TTC549 (cell line): ENCODE measurements around the gene LSS.

Source experiments
- FAIRE-seq: peaks from 2 replicates; lab custom pipeline; 2012; peaks lifted over from hg19 to GRCh38; lab: Jason Lieb, UNC

Gene LSS

GRCh38 chr21:46218906-46219590, 9.5 kb downstream of the LSS start:
- FAIRE-seq, result no peak

- no peak for FAIRE-seq
Measured at GRCh38 chr21:46217511-46218196, 10.9 kb downstream of the LSS start.

GRCh38 chr21:46216132-46216747, 12.3 kb downstream of the LSS start:
- FAIRE-seq, result no peak

GRCh38 chr21:46215436-46216131, 13.0 kb downstream of the LSS start:
- no peak for FAIRE-seq

- no peak for FAIRE-seq
Measured at GRCh38 chr21:46214478-46215340, 13.9 kb downstream of the LSS start.

GRCh38 chr21:46213620-46214286, 14.8 kb downstream of the LSS start:
- FAIRE-seq, result no peak

- FAIRE-seq, result no peak
Measured at GRCh38 chr21:46212721-46213484, 15.7 kb downstream of the LSS start.

- FAIRE-seq, result no peak
Measured at GRCh38 chr21:46211786-46212720, 16.5 kb downstream of the LSS start.

GRCh38 chr21:46211376-46211775, 17.2 kb downstream of the LSS start:
- no peak for FAIRE-seq

GRCh38 chr21:46210378-46211136, 18.0 kb downstream of the LSS start:
- FAIRE-seq, result no peak

- no peak for FAIRE-seq
Measured at GRCh38 chr21:46208761-46209721, 19.5 kb downstream of the LSS start.

- no peak for FAIRE-seq
Measured at GRCh38 chr21:46207920-46208591, 20.5 kb downstream of the LSS start.

- FAIRE-seq, result no peak
Measured at GRCh38 chr21:46207006-46207919, 21.3 kb downstream of the LSS start.

GRCh38 chr21:46206163-46207005, 22.2 kb downstream of the LSS start:
- FAIRE-seq, result no peak

GRCh38 chr21:46205766-46206162, 22.8 kb downstream of the LSS start:
- FAIRE-seq, result no peak
